ENCODE measurements around the gene HEYL.

The HEYL gene

DNA sequence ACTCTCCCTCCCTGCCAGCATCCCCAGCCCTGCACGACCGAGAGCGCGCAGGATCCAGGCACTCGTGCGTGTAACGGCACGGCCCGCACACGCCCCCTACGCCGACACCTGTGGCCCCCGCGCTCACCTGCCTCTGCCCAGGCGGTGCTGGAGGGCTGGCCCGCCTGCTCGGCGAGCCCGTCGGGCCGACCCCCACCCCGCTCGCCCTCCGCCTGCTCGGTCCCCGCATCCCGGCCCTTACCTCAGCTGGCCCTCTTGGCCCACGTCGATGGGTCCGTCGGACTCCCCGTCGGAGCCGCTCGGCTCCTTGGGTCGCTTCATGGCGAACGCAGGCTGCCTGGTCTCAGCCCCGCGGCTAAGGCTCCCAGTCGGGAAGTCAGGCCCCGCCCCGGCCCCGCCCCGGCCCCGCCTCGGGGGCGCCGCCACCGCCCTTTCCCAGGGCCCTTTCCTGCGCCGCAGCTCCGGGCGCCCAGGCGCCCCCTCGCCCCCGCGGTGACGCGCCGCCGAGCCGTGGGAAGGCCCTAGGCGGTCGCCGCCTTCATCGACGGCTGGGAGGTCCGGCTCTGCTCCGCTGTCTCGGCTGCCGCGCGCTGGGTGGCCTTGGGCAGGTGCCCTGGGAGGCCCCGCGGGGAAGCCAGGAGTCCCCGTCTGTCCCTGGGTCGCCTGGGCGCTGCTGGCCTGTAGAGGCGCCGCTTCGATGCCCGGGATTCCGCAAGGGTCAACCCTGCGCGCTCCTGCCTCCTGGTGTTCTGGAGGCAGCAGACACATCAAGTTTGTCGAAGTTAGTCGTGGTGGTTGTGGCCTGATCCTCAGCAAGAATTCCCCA is at the start of gene HEYL:
Gene HEYL (minus strand): TSS at position 339 of the 826 bp plus-strand sequence. CDS start 18 bp downstream, at position 321.
- peak; percentile 76 for DNase-seq

GRCh38 chr1:39689214-39689613 is 49.8 kb upstream of the HEYL start:
- no peak for DNase-seq

DNA sequence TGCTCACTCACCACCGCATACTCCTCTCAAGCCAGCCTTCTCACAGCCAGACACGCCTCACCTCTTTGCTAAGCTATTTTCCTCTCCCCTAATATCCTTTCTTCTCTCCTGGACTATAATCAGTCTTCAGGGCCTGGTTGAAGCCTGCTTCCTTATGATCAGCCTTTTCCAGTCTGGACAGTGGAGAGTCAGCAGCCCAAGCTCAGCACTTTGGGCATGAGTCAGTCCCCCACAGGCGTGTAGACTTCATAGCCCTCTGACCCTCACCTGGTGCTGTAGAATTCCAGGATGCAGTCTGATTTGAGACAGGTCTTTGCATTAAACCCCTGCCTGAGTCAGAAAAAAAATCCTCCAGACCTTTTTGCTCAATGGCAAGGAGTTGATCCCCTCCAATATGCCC is 49.3 kb upstream of the HEYL start:
- DNase-seq = no peak

- no peak for DNase-seq
Observed at GRCh38 chr1:39687243-39687642, 47.8 kb upstream of the HEYL start.

DNA sequence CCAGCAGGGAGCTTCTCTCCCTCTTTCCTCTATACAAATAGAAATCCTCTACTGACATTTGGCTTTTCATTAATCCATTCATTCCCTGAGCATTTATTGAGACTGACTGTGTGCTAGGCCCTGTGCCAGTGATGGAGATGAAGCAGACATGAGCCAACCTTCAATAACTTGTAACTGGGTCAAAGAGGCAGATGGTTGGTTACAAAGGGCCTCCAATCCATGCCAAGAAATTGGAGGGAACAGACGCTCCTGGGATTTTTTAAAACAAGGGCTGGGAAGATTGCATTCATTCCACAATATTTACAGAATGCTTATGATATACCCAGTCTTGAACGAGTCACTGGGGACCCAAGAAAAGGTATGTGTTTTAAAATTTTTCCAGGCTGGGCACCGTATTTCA is 45.6 kb upstream of the HEYL start:
- no peak for DNase-seq

DNA sequence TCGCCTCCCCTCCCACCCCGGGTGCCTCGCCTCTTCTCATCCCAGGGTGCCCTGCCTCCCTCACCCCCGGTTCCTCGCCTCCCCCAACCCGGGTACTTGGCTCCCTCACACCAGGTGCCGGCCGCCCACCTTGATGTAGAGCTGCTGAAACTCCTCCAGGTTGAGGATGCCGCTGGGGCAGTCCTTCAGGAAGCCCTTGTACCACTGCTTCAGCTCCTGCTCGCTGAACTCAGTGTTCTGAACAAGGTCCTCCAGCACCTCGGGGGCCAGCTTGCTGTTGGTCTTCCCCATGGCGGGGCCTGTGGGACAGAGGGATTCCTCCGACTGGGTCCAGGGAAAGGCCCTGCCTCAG is 44.8 kb upstream of the HEYL start:
- DNase-seq = no peak

GRCh38 chr1:39683591-39684312 is 44.3 kb upstream of the HEYL start:
- DNase-seq = peak; percentile 46

GRCh38 chr1:39681999-39682398 is 42.6 kb upstream of the HEYL start:
- no peak for DNase-seq

- no peak for DNase-seq
Observed at GRCh38 chr1:39681294-39681693, 41.9 kb upstream of the HEYL start.

DNA sequence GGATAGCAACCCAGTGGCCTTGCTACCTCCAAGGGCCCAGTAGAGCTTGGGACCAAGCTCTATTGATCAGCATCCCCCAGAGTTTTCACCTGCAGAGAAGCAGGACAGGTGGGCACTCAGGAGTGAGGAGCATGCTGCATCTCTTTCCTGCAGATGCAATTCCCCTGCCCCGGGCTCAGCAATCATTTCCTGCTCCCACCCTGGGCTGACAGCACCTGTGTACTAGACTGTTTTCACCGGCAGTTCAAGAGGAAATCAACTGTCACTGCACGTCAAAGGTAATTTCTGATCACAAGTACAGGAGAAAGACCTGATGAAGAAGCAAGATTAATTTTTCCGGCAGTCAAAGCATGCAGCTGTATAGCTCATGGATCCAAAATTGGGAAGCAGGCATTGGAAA is 41.3 kb upstream of the HEYL start:
- no peak for DNase-seq

DNA sequence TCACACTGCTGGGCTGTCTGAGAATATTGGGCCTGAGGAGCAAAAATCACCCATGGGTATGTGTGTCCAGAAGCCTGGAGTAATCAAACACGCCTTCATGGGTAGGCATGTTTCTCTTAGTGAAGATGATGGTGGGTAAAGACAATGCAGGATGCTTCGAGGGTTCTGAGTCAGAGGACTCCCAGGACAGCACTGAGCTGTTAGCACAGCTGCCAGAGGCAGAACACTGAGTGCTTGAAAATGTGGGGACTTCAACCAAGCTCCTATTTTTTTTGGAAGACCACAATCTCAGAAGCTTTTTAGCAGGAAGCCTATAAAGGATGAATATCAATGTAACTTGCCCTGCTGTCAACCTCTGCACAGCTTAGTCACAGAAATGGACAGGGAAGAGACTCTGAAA is 40.4 kb upstream of the HEYL start:
- no peak for DNase-seq

GRCh38 chr1:39678889-39679288 is 39.4 kb upstream of the HEYL start:
- no peak for DNase-seq

- DNase-seq = no peak
Observed at GRCh38 chr1:39677645-39678044, 38.2 kb upstream of the HEYL start.

DNA sequence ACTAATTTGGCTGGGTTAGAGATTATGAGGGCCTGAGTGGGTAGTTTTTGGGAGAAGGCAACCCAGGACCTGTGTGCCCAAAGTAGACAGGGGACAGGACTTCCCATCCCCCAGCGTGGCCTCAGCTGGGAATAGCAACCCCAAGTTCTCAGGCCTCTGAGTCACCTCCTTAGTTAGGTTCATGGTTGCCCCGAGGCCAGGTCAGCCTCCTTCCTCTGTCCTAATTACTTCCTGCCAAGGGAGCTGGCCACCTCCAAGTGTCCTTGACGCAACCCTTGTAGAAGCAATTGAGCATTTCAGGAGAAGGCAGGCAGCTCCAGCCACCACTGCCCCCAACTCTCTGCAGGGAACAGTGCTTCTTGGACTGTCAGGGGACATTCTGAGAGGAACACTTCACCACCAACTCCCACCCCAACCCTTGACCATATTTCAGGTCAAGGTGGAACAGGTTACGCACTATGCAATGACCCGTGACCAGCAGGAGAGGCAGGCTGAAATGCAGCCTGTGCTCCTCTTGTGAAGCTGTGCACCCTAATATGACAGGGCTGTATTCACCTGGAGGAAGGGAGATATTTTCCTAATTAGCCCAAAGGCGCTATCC is 37.6 kb upstream of the HEYL start:
- DNase-seq = no peak

- no peak for DNase-seq
Observed at GRCh38 chr1:39675220-39675619, 35.8 kb upstream of the HEYL start.

DNA sequence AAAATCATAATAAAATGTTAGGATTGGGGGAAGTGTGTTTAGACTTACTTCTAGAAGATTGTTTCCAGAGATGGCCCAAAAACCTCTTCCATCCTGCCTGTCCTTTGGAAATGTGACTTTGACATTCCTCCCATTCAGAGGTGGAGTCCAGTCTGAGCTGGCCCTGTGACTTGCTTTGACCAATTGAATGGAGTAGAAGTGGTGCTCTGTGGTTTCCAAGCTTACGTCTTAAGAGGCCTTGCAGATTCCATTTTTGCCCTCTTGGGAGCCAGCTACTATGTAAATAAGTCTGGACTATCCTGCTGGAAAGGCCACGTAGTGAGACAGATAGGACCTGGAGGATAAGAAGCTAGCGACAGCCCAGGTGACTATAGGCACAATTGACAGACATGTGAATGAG is 33.8 kb upstream of the HEYL start:
- no peak for DNase-seq

- DNase-seq = peak; percentile 49
Observed at GRCh38 chr1:39672551-39672947, 33.1 kb upstream of the HEYL start.

DNA sequence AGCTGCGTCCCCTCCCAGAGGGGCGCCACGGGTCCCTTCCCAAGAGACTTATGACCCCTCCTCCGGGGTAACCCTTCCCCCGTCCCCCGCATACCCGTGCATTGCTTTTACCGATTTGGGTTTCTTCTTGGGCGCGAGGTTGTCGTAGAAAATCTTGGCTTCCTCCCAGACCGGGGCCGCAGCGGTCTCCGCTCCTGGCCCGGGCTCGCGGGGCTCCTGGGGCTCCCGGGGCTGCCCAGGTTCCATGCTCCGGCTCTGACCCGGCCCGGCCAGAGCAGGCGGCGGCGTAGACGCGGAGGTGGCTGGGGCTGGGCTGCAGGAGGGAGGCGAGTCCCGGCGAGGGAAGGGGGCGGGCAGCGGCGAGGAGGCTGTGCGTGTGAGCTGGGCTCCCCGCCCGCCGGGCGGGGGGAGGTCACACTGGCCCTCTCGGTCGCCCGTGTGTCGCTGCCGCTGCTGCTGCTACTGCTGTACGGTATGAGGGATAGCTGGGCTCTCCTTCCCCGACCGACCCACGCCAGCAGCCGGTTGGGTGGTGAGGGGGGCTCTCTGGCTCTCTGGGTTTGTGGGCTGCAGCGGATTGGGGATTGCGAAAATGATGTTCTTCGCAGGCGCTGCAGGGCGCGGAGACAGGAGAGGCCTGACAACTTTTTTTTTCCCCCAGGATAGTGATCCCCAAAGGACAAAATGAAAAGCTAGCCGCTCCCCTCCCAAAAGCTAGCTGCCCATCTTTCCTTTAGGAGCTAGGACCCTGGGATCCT is 32.5 kb upstream of the HEYL start, which contains the start of gene NT5C1A:
Gene NT5C1A (minus strand): TSS at position 315 of the 758 bp plus-strand sequence. CDS start 69 bp downstream, at position 246.
- peak; percentile 27 for DNase-seq

- no peak for DNase-seq
Observed at GRCh38 chr1:39671433-39671792, 32.0 kb upstream of the HEYL start.

DNA sequence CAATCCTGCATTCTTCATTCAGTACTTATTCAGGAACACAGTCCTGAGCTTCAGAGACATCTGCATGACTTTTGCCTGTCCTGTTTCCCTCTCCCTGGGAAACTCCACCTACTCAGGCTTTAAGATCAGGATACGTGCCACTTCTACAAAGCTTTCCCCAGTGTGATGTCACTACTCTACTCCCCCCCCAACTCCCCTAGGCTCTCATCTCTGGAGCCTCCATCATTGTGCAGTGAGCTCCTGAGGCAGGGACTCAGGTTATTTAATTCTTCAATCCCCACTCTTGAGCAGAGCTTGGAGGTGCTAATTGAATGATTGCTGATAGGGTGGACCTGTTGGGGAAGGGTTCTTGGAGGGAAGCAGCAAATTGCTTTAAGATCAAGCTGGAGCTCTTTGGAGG is 31.2 kb upstream of the HEYL start:
- no peak for DNase-seq

DNA sequence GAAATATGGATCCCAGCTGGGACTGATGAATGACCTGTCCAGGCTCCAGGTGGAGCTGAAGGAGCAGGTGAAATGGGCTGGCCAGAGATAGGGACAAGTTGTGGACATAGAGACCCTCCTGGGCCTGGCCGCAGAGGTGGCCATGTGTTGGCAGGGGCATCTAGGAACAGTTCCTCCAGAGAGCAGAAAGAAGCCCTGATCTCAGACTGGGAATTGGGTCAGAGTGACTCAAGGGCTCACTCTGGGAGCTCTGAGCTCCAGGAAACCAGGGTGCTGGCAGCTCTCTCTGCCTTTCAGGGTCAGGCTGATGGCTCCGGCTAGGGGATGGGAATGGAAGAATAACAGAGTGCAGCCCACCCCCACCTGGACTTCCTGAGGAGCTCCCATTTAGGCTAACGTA is 29.5 kb upstream of the HEYL start:
- no peak for DNase-seq

GRCh38 chr1:39668111-39668510 is 28.7 kb upstream of the HEYL start:
- DNase-seq = no peak

- no peak for DNase-seq
Observed at GRCh38 chr1:39666772-39667171, 27.3 kb upstream of the HEYL start.
